GM23338 (cell line): ENCODE measurements around the gene ATXN7L1.

Experiments used
- NANOG ChIP-seq: IDR thresholded peaks from 2 replicates; pipeline ENCODE4 v1.6.1; 2016; ENCODE audit warnings: antibody characterized with exemption, borderline replicate concordance
- POLR2AphosphoS5 ChIP-seq: IDR thresholded peaks from 2 replicates; pipeline ENCODE4 v1.6.1; 2016; ENCODE audit warnings: antibody characterized with exemption, low read depth
- TF ChIP-seq, protein P1 (sequence below), 2 experiments: fragments of 200-600 bp in 1 of 2; sonication (generic) in 1 of 2; conservative IDR thresholded peaks; 2 replicates each; pipeline versions ENCODE4 v1.5.1 to v1.6.1; 2016 to 2017; ENCODE audit warnings: antibody characterized with exemption in 2 of 2, low read depth in 2 of 2, mild to moderate bottlenecking in 2 of 2, moderate library complexity in 1 of 2

DNA sequence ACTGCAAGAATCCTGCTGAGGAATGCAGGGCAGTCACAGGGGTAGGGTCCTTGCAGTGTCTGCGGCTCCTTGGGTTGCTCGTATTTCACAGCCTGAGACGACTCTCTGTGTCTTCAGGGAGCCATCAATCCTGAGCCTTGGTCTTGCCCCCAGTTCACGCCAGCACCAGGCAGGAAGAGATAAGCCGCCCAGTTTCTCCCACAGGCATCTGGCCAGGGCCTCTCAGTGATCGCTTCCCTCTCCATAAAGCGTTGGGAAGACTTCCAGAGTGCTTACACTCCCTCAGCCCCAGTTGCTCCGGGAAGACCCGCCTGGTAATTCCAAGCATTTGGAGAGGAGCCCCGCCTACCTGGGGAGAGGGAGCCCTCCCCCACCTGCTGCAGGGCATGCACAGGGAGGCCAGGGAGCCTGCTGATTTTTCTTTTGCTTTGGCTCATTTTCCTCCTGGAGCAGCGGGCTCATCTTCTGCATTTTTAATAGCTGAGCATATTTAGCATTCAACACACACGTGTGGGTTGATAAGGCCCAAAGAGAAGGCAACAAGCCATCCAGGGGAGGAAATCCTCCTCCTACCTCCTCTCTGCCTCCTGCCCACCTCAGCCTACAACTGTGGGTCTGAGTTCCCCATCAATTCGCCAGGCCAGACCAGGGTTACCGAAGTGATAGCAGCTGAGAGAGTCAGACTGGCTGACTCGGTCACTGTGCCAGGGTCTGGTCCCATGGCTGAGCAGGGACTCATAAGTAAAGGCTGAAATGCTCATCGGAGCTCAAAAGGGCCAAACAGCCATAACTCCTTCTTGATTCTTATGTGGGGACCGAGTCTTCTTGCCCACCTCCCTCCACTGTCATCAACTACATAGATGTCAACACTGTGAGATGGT, 220.7 kb downstream of the ATXN7L1 start:
- no peak for TF ChIP-seq POLR2AphosphoS5
- TF ChIP-seq, protein P1, sequence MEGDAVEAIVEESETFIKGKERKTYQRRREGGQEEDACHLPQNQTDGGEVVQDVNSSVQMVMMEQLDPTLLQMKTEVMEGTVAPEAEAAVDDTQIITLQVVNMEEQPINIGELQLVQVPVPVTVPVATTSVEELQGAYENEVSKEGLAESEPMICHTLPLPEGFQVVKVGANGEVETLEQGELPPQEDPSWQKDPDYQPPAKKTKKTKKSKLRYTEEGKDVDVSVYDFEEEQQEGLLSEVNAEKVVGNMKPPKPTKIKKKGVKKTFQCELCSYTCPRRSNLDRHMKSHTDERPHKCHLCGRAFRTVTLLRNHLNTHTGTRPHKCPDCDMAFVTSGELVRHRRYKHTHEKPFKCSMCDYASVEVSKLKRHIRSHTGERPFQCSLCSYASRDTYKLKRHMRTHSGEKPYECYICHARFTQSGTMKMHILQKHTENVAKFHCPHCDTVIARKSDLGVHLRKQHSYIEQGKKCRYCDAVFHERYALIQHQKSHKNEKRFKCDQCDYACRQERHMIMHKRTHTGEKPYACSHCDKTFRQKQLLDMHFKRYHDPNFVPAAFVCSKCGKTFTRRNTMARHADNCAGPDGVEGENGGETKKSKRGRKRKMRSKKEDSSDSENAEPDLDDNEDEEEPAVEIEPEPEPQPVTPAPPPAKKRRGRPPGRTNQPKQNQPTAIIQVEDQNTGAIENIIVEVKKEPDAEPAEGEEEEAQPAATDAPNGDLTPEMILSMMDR (conservative IDR thresholded peaks at IDR 0.05; ENCODE audit: low read depth in 2 of 2), result no peak
- TF ChIP-seq NANOG, result no peak
